Brain microvascular endothelial cell (primary cell): ENCODE measurements around the gene SERTAD1.

ENCODE experiments used
- DNase-seq: peaks from one replicate; pipeline ENCODE4 v3.0.0-alpha.2; 2020
- H3K27ac ChIP-seq: fragments of 250-450 bp; sonication (Bioruptor Pico); 2 replicates; pipeline ENCODE4 v1.5.1; 2020; ENCODE audit warnings: mild to moderate bottlenecking, moderate library complexity
- H3K27me3 ChIP-seq: fragments of 250-450 bp; sonication (Bioruptor Pico); replicated peaks from 2 replicates; pipeline ENCODE4 v1.5.1; 2020; ENCODE audit warnings: mild to moderate bottlenecking
- H3K36me3 ChIP-seq: fragments of 250-450 bp; sonication (Bioruptor Pico); replicated peaks from 2 replicates; pipeline ENCODE4 v1.5.1; 2020; ENCODE audit warnings: mild to moderate bottlenecking
- H3K4me3 ChIP-seq: 2 replicates; pipeline ENCODE4 v1.5.1; 2011; ENCODE audit warnings: low read depth, mild to moderate bottlenecking, control low read depth, low read length, moderate library complexity
- CTCF ChIP-seq: IDR thresholded peaks from 2 replicates; pipeline ENCODE4 v1.5.1; 2011; ENCODE audit warnings: low read depth, mild to moderate bottlenecking, moderate library complexity, low read length, control low read depth, inconsistent platforms; ENCODE audit errors: missing control alignments
- in situ Hi-C: cut with HindIII; loops from 2 replicates; pipeline ENCODE4 v1.10.0; 2017; ENCODE audit warnings: low sequenced_read_pairs, low pct_ligation_motif_present

The SERTAD1 gene

GRCh38 chr19:40425450-40426287 is at the start of gene SERTAD1:
TSS of gene SERTAD1 (minus strand) at chr19:40425992. CDS start at chr19:40423546, 2,446 bp downstream.
- in situ Hi-C loops, result no loop called here
- Histone ChIP-seq H3K27ac (peak within 1 kb of the TSS; percentile 99), H3K36me3 (peaks cover 13% of the 10 kb centered on the region), H3K4me3 (peak within 1 kb of the TSS; percentile 85), H3K27me3 (no peaks in the 10 kb centered on the region)
- DNase-seq, result peak; percentile 99
- peak; percentile 64 for TF ChIP-seq CTCF

- no peak overlapping the region for H3K4me3 ChIP-seq
- no peak for TF ChIP-seq CTCF
Observed at GRCh38 chr19:40474737-40475136, 48.9 kb upstream of the SERTAD1 start.

GRCh38 chr19:40472516-40472915 is 46.7 kb upstream of the SERTAD1 start:
- DNase-seq, result no peak
- no peak overlapping the region for H3K27ac ChIP-seq
- no peaks in the 10 kb centered on the region for H3K36me3 ChIP-seq
- H3K4me3 ChIP-seq, result no peak overlapping the region
- no peak for TF ChIP-seq CTCF
- no peaks in the 10 kb centered on the region for H3K27me3 ChIP-seq
- in situ Hi-C loops, result no loop called here

More at GRCh38 chr19:40474737-40475136, 48.9 kb upstream of the SERTAD1 start:
- DNase-seq, result no peak
- in situ Hi-C loops, result no loop called here
- Histone ChIP-seq H3K27ac (no peak overlapping the region), H3K27me3 (no peaks in the 10 kb centered on the region), H3K36me3 (no peaks in the 10 kb centered on the region)

- H3K4me3 ChIP-seq, result no peak overlapping the region
- no peaks in the 10 kb centered on the region for H3K27me3 ChIP-seq
- in situ Hi-C loops, result no loop called here
- no peaks in the 10 kb centered on the region for H3K36me3 ChIP-seq
- H3K27ac ChIP-seq, result no peak overlapping the region
- DNase-seq, result no peak
- TF ChIP-seq CTCF, result no peak
Observed at GRCh38 chr19:40471111-40471510, 45.3 kb upstream of the SERTAD1 start.

- TF ChIP-seq CTCF, result no peak
- Histone ChIP-seq H3K27ac (no peak overlapping the region), H3K27me3 (no peaks in the 10 kb centered on the region), H3K36me3 (no peaks in the 10 kb centered on the region), H3K4me3 (no peak overlapping the region)
- DNase-seq, result no peak
- in situ Hi-C loops, result no loop called here
Observed at GRCh38 chr19:40469011-40469410, 43.2 kb upstream of the SERTAD1 start.
